T1000 (cell line): ENCODE data around the gene CD163L1.

Source experiments
- DNase-seq: peaks from one replicate; lab custom pipeline; 2025; ENCODE audit warnings: mixed read lengths; lab: John Stamatoyannopoulos, UW

The CD163L1 gene

GRCh38 chr12:7324176-7324575, 119.8 kb downstream of the CD163L1 start:
- DNase-seq: no peak

- DNase-seq: no peak
Measured at GRCh38 chr12:7322599-7322998, 121.4 kb downstream of the CD163L1 start.

GRCh38 chr12:7321624-7322023, 122.3 kb downstream of the CD163L1 start:
- DNase-seq: no peak

- no peak for DNase-seq
Measured at GRCh38 chr12:7319930-7320329, 124.0 kb downstream of the CD163L1 start.

GRCh38 chr12:7310070-7310469, 133.9 kb downstream of the CD163L1 start:
- no peak for DNase-seq
